Measurements from ENCODE around the gene CNGB1. TPM values are rescaled to one million over a fixed set of nuclear protein-coding genes. Genes with fewer than 3 reads are reported as not detected.

CNGB1 gene
- polyA plus RNA-seq (2013): 0.09 TPM

DNA sequence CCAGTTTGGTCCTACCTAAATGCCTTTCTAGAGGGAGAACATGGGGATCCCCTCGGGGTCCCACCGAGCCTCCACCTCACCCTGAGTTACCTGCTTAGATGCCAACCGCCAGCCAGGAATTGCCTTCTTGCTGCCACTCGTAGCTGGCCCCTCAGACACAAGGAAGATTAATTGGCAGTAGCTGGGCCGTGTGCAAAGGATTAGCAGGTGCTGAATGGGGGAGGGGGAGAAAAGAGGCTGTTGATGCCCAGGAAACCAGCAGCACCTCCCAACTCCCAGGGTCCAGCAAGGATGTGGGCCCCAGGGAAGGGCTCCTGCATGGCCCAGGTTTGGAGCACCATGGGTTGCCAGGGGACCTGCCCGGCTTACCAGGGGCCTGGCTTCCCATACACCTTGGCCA lies at the start of gene CNGB1:
Gene CNGB1, minus strand, starts transcription at position 159 of the 400 bp plus-strand sequence. CDS start 3,842 bp downstream, outside the sequence.
- no peak within 1 kb of the TSS for H3K27ac ChIP-seq (ENCODE audit: insufficient read depth in 1 of 2, low read depth in 1 of 2, low read length in 2 of 2, poor library complexity in 1 of 2, severe bottlenecking in 2 of 2)
- WGBS (ENCODE audit: insufficient coverage): 92% methylated on average over 1 of the region's 6 CpGs
- no peak for DNase-seq
- no peaks in the 10 kb centered on the region for H3K36me3 ChIP-seq (ENCODE audit: control insufficient read depth in 4 of 4, insufficient read depth in 4 of 4, low read length in 3 of 4)
- H3K4me3 ChIP-seq (ENCODE audit: control insufficient read depth in 1 of 7, extremely low read depth in 1 of 7, insufficient read depth in 4 of 7, low read depth in 2 of 7, low read length in 6 of 7): no peak within 1 kb of the TSS
- POLR2A ChIA-PET: no interaction called here
- H3K27me3 ChIP-seq (replicated peaks in 2 of 5; ENCODE audit: control insufficient read depth in 4 of 5, insufficient read depth in 5 of 5, low read length in 4 of 5): no peaks in the 10 kb centered on the region
- H3K9me3 ChIP-seq (ENCODE audit: control extremely low read depth in 1 of 5, control insufficient read depth in 4 of 5, insufficient read depth in 2 of 5, low read depth in 1 of 5, low read length in 4 of 5): no peaks in the 10 kb centered on the region
- CTCF ChIA-PET: interaction anchor here (1.0 kb wide), 1 partner anchor 63 kb away, joined by 3 read pairs; no protein-coding TSS in a partner anchor
- H3K4me1 ChIP-seq (ENCODE audit: control extremely low read depth in 1 of 4, control insufficient read depth in 4 of 4, insufficient read depth in 4 of 4, low read length in 3 of 4): peaks cover 0 to 17% (median 10%) of the 10 kb centered on the region in 4 experiments

DNA sequence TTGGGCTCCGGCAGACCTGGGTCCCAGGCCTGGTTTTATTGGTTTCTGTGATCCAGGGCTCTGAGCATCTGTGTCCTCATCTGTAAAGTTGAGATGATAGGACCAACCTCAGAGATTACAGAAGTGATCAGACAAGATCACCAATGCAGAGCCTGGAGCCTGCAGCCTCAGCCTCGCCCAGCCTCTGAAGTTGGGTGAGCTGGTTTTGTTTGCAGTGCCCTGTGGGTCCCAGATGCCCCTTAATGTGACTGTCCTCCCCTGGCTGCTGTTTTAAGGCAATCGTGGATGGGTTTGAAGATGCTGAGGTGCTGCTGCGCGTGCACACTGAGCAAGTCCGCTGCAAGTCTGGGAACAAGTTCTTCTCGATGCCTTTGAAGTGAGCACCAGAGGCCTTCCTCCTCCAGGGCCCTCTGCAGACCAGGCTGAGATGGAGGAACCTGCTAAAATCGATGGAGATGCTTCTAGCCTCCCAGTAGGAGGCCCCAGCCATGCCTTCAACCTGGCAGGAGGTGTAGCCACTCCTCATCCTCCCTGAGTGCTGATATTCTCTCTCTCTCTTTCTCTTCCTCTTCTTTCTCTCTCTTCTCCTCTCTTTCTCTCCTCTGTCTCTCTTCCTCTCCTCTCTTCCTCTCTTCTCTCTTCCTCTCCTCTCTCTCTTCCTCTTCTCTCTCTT lies 49.1 kb upstream of the CNGB1 start:
- 83% methylated on average over 8 of the region's 8 CpGs for WGBS (ENCODE audit: insufficient coverage)
- ChIA-PET CTCF (interaction anchor here (0.7 to 4.0 kb wide), 8 partner anchors 83 to 288 kb away, joined by 3 to 45 read pairs (median 3); no protein-coding TSS in a partner anchor), POLR2A (no interaction called here)
- Histone ChIP-seq H3K4me3 (ENCODE audit: control insufficient read depth in 1 of 7, extremely low read depth in 1 of 7, insufficient read depth in 4 of 7, low read depth in 2 of 7, low read length in 6 of 7) (no peak overlapping the region), H3K4me1 (ENCODE audit: control extremely low read depth in 1 of 4, control insufficient read depth in 4 of 4, insufficient read depth in 4 of 4, low read length in 3 of 4) (peaks cover 0 to 14% (median 9%) of the 10 kb centered on the region in 4 experiments), H3K36me3 (ENCODE audit: control insufficient read depth in 4 of 4, insufficient read depth in 4 of 4, low read length in 3 of 4) (peaks cover 2 to 20% (median 9%) of the 10 kb centered on the region in 4 experiments), H3K27ac (ENCODE audit: insufficient read depth in 1 of 2, low read depth in 1 of 2, low read length in 2 of 2, poor library complexity in 1 of 2, severe bottlenecking in 2 of 2) (no peak overlapping the region), H3K27me3 (replicated peaks in 2 of 5; ENCODE audit: control insufficient read depth in 4 of 5, insufficient read depth in 5 of 5, low read length in 4 of 5) (peaks cover 0 to 13% (median 5%) of the 10 kb centered on the region in 5 experiments), H3K9me3 (ENCODE audit: control extremely low read depth in 1 of 5, control insufficient read depth in 4 of 5, insufficient read depth in 2 of 5, low read depth in 1 of 5, low read length in 4 of 5) (no peaks in the 10 kb centered on the region)
- DNase-seq: no peak

DNA sequence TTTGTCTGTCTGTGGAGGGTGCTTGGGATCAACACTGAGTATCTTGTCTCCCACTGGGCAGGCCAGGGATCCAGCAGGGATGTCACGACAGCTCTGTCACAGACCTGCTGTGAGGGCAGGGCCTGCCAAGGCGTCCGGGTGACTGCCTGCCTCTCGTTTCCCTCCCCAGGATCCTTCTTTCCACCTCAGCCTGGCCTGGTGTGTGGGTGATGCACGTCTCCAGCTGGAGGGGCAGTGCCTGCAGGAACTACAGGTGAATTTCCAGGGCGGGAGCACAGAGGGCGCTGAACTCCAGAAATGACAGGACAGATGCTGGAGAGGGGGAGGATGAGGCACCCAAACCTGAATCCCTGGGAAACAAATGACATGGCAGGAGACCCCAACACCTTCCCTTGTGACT lies 47.9 kb upstream of the CNGB1 start:
- ChIA-PET CTCF (interaction anchor here (0.8 to 4.0 kb wide), 7 partner anchors 10 to 152 kb away, joined by 3 to 45 read pairs (median 4); no protein-coding TSS in a partner anchor), POLR2A (no interaction called here)
- peaks cover 2 to 20% (median 9%) of the 10 kb centered on the region in 4 experiments for H3K36me3 ChIP-seq (ENCODE audit: control insufficient read depth in 4 of 4, insufficient read depth in 4 of 4, low read length in 3 of 4)
- no peaks in the 10 kb centered on the region for H3K9me3 ChIP-seq (ENCODE audit: control extremely low read depth in 1 of 5, control insufficient read depth in 4 of 5, insufficient read depth in 2 of 5, low read depth in 1 of 5, low read length in 4 of 5)
- H3K4me3 ChIP-seq (ENCODE audit: control insufficient read depth in 1 of 7, extremely low read depth in 1 of 7, insufficient read depth in 4 of 7, low read depth in 2 of 7, low read length in 6 of 7): no peak overlapping the region
- peaks cover 0 to 4% (median 0%) of the 10 kb centered on the region in 5 experiments for H3K27me3 ChIP-seq (replicated peaks in 2 of 5; ENCODE audit: control insufficient read depth in 4 of 5, insufficient read depth in 5 of 5, low read length in 4 of 5)
- 93% methylated on average over 6 of the region's 7 CpGs for WGBS (ENCODE audit: insufficient coverage)
- H3K4me1 ChIP-seq (ENCODE audit: control extremely low read depth in 1 of 4, control insufficient read depth in 4 of 4, insufficient read depth in 4 of 4, low read length in 3 of 4): peaks cover 0 to 8% (median 3%) of the 10 kb centered on the region in 4 experiments
- H3K27ac ChIP-seq (ENCODE audit: insufficient read depth in 1 of 2, low read depth in 1 of 2, low read length in 2 of 2, poor library complexity in 1 of 2, severe bottlenecking in 2 of 2): no peak overlapping the region
- DNase-seq: no peak

DNA sequence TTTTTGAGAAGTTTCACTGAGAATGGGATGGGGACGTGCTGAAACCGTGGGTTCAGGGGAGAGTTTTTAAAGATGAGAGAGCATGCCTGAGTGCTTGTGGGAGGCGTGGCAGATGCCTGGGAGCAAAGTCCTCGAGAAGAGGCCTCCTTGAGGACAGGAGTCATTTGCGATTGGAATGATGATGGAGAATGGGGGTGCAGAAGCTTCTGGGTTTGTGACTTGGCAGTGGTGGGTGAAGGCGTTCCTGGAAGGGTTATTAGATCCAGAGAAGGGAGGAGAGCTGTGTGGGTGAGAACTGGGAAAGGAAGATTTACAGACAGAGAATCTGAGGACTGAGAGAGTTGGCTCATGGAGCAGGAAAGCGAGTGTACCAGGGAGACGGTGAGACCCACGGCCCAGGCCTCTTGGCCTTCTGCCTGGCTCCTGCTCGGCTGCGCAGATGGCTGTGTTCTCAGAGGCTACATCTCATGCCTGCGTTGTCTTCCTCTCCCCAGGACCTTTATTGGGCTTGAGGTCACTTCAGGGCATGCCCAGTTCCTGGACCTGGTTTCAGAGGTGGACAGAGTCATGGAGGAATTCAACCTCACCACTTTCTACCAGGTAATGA lies 46.0 kb upstream of the CNGB1 start:
- no peak for DNase-seq
- H3K4me3 ChIP-seq (ENCODE audit: control insufficient read depth in 1 of 7, extremely low read depth in 1 of 7, insufficient read depth in 4 of 7, low read depth in 2 of 7, low read length in 6 of 7): no peak overlapping the region
- WGBS (ENCODE audit: insufficient coverage): 81% methylated on average over 11 of the region's 12 CpGs
- H3K27ac ChIP-seq (ENCODE audit: insufficient read depth in 1 of 2, low read depth in 1 of 2, low read length in 2 of 2, poor library complexity in 1 of 2, severe bottlenecking in 2 of 2): no peak overlapping the region
- H3K27me3 ChIP-seq (replicated peaks in 2 of 5; ENCODE audit: control insufficient read depth in 4 of 5, insufficient read depth in 5 of 5, low read length in 4 of 5): no peaks in the 10 kb centered on the region
- CTCF ChIA-PET: interaction anchor here (3.9 to 4.0 kb wide), 2 partner anchors 104 to 110 kb away, joined by 21 to 45 read pairs; no protein-coding TSS in a partner anchor
- H3K36me3 ChIP-seq (ENCODE audit: control insufficient read depth in 4 of 4, insufficient read depth in 4 of 4, low read length in 3 of 4): peaks cover 2 to 31% (median 20%) of the 10 kb centered on the region in 4 experiments
- POLR2A ChIA-PET: no interaction called here
- no peaks in the 10 kb centered on the region for H3K4me1 ChIP-seq (ENCODE audit: control extremely low read depth in 1 of 4, control insufficient read depth in 4 of 4, insufficient read depth in 4 of 4, low read length in 3 of 4)
- no peaks in the 10 kb centered on the region for H3K9me3 ChIP-seq (ENCODE audit: control extremely low read depth in 1 of 5, control insufficient read depth in 4 of 5, insufficient read depth in 2 of 5, low read depth in 1 of 5, low read length in 4 of 5)

DNA sequence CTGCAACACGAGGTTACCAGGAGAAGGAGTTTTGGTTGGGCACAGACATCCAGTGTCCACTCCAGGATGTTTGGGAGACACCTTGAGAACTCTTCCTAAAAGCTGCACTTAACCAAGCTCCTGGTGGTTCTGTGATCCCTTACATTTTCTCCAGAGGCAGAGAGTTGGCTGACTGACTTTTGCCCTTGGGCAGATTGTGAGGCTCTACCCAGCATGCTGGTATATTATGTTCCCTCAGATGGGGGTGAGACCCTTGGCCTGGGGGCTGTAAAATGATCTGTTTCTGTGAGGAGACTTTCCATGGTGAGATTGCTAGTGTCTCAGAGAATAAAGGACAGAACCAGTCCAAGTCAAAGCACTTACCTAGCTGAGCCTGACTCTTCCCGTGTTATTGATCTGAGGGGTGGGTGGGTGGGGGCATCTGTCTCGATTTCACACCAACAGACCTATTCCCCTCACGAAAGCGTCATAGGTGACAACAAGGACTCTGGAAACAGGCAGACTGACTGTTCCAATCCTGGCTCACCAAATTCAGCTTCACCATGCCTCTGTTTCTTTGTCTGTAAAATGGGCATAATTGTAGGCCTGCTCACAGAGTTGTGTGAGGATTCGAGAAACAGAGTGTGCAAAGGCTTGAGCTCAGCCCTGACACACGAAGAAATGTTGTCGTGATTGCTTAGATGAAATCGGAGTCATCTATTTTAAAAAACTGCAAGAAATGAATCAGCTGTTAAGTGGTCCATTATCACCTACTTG lies 42.5 kb upstream of the CNGB1 start:
- 78% methylated on average over 5 of the region's 9 CpGs for WGBS (ENCODE audit: insufficient coverage)
- POLR2A ChIA-PET: no interaction called here
- no peaks in the 10 kb centered on the region for H3K27me3 ChIP-seq (replicated peaks in 2 of 5; ENCODE audit: control insufficient read depth in 4 of 5, insufficient read depth in 5 of 5, low read length in 4 of 5)
- H3K4me3 ChIP-seq (ENCODE audit: control insufficient read depth in 1 of 7, extremely low read depth in 1 of 7, insufficient read depth in 4 of 7, low read depth in 2 of 7, low read length in 6 of 7): no peak overlapping the region
- no peak for DNase-seq
- H3K27ac ChIP-seq (ENCODE audit: insufficient read depth in 1 of 2, low read depth in 1 of 2, low read length in 2 of 2, poor library complexity in 1 of 2, severe bottlenecking in 2 of 2): no peak overlapping the region
- H3K36me3 ChIP-seq (ENCODE audit: control insufficient read depth in 4 of 4, insufficient read depth in 4 of 4, low read length in 3 of 4): peaks cover 7 to 43% (median 36%) of the 10 kb centered on the region in 4 experiments
- no peaks in the 10 kb centered on the region for H3K4me1 ChIP-seq (ENCODE audit: control extremely low read depth in 1 of 4, control insufficient read depth in 4 of 4, insufficient read depth in 4 of 4, low read length in 3 of 4)
- CTCF ChIA-PET: interaction anchor here (0.6 to 1.6 kb wide), 8 partner anchors 21 to 538 kb away, joined by 3 to 14 read pairs (median 3); no protein-coding TSS in a partner anchor
- no peaks in the 10 kb centered on the region for H3K9me3 ChIP-seq (ENCODE audit: control extremely low read depth in 1 of 5, control insufficient read depth in 4 of 5, insufficient read depth in 2 of 5, low read depth in 1 of 5, low read length in 4 of 5)

DNA sequence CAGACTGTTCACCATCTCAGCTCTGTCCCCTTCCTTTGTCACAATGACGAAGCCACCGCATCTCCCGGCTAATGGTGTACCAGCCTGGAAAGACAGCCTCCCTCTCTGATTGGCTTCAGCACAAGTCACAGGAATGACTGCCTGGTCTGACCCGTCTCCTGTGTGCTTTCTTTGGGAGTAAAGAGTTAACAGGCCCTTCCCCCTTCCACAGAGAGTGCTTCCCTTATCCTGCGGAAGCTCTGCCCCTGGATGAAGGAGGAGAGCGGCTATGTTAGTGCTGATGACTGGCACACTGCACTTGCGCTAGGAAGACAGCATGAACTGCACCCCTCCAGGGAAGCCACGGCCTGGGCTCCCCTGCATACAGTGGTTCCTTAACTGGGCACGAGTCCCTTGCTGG lies 41.6 kb upstream of the CNGB1 start:
- Histone ChIP-seq H3K4me3 (ENCODE audit: control insufficient read depth in 1 of 7, extremely low read depth in 1 of 7, insufficient read depth in 4 of 7, low read depth in 2 of 7, low read length in 6 of 7) (no peak overlapping the region), H3K9me3 (ENCODE audit: control extremely low read depth in 1 of 5, control insufficient read depth in 4 of 5, insufficient read depth in 2 of 5, low read depth in 1 of 5, low read length in 4 of 5) (no peaks in the 10 kb centered on the region), H3K27ac (ENCODE audit: insufficient read depth in 1 of 2, low read depth in 1 of 2, low read length in 2 of 2, poor library complexity in 1 of 2, severe bottlenecking in 2 of 2) (no peak overlapping the region), H3K36me3 (ENCODE audit: control insufficient read depth in 4 of 4, insufficient read depth in 4 of 4, low read length in 3 of 4) (peaks cover 7 to 42% (median 34%) of the 10 kb centered on the region in 4 experiments), H3K27me3 (replicated peaks in 2 of 5; ENCODE audit: control insufficient read depth in 4 of 5, insufficient read depth in 5 of 5, low read length in 4 of 5) (no peaks in the 10 kb centered on the region), H3K4me1 (ENCODE audit: control extremely low read depth in 1 of 4, control insufficient read depth in 4 of 4, insufficient read depth in 4 of 4, low read length in 3 of 4) (no peaks in the 10 kb centered on the region)
- ChIA-PET CTCF (interaction anchor here (0.8 to 1.2 kb wide), 2 partner anchors 109 to 114 kb away, joined by 3 read pairs; no protein-coding TSS in a partner anchor), POLR2A (no interaction called here)
- 92% methylated on average over 7 of the region's 9 CpGs for WGBS (ENCODE audit: insufficient coverage)
- DNase-seq: no peak
